Fibroblast of lung (primary cell): Measurements from ENCODE around the gene TSHZ2.

Experiments
- EZH2 ChIP-seq: IDR thresholded peaks from 2 replicates; pipeline ENCODE4 v1.5.1; 2012; ENCODE audit warnings: low read length, control low read depth, mild to moderate bottlenecking; ENCODE audit errors: missing control alignments
- TF ChIP-seq, protein P1 (sequence below), 2 donors: IDR thresholded peaks in 1 of 2; conservative IDR thresholded peaks in 1 of 2; 1 replicate in 1 of 2; 2 replicates in 1 of 2; pipeline ENCODE4 v1.5.1; 2011 to 2012; ENCODE audit warnings: low read length in 2 of 2, control low read depth in 1 of 2, inconsistent platforms in 1 of 2, low read depth in 1 of 2, mild to moderate bottlenecking in 1 of 2

GRCh38 chr20:53298260-53298659 is 326.1 kb downstream of the TSHZ2 start:
- TF ChIP-seq, protein P1, sequence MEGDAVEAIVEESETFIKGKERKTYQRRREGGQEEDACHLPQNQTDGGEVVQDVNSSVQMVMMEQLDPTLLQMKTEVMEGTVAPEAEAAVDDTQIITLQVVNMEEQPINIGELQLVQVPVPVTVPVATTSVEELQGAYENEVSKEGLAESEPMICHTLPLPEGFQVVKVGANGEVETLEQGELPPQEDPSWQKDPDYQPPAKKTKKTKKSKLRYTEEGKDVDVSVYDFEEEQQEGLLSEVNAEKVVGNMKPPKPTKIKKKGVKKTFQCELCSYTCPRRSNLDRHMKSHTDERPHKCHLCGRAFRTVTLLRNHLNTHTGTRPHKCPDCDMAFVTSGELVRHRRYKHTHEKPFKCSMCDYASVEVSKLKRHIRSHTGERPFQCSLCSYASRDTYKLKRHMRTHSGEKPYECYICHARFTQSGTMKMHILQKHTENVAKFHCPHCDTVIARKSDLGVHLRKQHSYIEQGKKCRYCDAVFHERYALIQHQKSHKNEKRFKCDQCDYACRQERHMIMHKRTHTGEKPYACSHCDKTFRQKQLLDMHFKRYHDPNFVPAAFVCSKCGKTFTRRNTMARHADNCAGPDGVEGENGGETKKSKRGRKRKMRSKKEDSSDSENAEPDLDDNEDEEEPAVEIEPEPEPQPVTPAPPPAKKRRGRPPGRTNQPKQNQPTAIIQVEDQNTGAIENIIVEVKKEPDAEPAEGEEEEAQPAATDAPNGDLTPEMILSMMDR (conservative IDR thresholded peaks at IDR 0.05 in 1 of 2, IDR thresholded peaks at IDR 0.05 in 1 of 2; ENCODE audit: low read depth in 1 of 2, low read length in 2 of 2) = no peak
- no peak for TF ChIP-seq EZH2
